Stimulated activated CD8-positive, alpha-beta memory T cell treated with anti-CD3 and anti-CD28 coated beads, Interleukin-2, amount 100 ng/mL, for 1 hour (primary cell): ENCODE measurements around the gene HACE1.
A peak's percentile ranks its signal among the peaks of the same experiment; 100 is the strongest.
"Not testable (repeated sequence)": the region's sequence is repeated elsewhere in the genome, so short reads cannot be mapped to it uniquely, and the experiment has no call there.

Experiments used
- DNase-seq, 2 donors: peaks; one replicate each; pipeline ENCODE4 v3.0.0-alpha.2; 2020; ENCODE audit warnings: low read depth in 2 of 2

HACE1 gene, protein sequence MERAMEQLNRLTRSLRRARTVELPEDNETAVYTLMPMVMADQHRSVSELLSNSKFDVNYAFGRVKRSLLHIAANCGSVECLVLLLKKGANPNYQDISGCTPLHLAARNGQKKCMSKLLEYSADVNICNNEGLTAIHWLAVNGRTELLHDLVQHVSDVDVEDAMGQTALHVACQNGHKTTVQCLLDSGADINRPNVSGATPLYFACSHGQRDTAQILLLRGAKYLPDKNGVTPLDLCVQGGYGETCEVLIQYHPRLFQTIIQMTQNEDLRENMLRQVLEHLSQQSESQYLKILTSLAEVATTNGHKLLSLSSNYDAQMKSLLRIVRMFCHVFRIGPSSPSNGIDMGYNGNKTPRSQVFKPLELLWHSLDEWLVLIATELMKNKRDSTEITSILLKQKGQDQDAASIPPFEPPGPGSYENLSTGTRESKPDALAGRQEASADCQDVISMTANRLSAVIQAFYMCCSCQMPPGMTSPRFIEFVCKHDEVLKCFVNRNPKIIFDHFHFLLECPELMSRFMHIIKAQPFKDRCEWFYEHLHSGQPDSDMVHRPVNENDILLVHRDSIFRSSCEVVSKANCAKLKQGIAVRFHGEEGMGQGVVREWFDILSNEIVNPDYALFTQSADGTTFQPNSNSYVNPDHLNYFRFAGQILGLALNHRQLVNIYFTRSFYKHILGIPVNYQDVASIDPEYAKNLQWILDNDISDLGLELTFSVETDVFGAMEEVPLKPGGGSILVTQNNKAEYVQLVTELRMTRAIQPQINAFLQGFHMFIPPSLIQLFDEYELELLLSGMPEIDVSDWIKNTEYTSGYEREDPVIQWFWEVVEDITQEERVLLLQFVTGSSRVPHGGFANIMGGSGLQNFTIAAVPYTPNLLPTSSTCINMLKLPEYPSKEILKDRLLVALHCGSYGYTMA

DNA sequence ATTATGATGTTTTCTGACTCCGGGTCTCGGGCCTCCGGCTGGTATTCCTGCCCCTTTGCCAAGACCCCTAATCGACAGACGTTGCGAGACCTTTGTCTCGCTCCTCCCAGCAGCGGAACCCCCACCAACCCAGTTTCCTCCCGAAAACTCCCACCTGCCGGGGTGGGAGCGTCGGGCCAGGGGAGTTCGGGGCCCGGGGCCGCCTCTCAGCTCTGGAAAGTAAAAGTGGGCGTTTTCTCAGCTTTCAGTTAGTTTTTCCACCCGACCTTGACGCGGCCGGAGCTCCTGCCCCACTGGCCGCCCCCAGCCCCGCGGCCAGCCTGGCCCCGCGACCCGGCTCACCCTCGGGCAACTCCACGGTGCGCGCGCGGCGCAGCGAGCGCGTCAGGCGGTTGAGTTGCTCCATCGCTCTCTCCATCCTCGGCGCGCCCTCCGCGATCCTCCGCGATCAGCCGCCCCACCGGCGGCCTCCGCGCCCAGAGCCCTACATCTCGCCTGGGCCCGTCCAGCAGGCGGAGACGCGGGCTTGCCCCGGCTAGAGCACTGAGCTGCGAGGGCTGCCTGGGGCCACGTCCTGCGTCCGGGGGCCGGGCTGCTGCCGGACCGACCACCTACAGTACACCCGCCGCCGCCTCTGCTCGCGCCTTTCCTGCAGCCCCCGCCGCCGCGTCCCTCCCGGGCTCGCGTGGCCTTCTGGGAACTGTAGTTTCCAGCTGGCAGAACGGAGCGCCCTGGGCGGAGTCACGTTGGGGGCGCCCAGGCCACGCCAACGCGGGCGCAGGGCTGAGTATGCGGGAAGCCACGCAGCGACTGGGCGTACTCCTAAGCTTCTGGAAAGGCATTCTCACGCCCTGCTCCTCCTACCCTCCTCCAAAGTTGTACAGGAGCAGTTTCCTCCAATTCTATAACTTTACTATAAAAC, at the start of gene HACE1:
Gene HACE1, minus strand, starts transcription at position 695 of the 922 bp plus-strand sequence. Its CDS starts 277 bp downstream, at position 418.
- DNase-seq = peak; percentile 74 to 77

DNA sequence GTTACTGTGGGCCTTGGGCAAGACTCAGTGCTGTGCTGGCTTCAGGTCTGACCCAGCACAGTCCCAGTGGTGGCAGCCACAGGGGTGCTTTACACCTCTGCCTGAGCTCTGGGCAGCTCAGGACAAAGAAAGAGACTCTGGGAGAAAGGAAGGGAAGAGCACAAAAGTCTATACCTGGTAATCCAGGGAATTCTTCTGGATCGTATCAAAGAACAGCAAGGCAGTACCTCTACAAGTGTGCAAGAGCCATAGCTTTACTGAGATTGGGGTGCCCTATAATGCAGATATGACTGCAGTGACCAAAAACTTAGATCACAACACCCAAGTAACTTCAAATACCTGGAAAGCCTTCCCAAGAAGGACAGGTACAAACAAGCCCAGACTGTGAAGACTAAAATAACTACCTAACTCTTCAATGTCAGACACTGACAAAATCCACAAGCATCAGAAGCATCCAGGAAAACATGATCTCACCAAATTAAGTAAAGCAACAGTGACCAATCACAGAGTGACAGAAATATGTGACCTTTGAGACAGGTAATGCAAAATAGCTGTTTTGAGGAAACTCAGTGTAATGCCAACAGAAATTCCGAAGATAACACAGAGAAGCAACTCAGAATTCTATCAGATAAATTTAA, 49.3 kb upstream of the HACE1 start:
- no peak for DNase-seq

DNA sequence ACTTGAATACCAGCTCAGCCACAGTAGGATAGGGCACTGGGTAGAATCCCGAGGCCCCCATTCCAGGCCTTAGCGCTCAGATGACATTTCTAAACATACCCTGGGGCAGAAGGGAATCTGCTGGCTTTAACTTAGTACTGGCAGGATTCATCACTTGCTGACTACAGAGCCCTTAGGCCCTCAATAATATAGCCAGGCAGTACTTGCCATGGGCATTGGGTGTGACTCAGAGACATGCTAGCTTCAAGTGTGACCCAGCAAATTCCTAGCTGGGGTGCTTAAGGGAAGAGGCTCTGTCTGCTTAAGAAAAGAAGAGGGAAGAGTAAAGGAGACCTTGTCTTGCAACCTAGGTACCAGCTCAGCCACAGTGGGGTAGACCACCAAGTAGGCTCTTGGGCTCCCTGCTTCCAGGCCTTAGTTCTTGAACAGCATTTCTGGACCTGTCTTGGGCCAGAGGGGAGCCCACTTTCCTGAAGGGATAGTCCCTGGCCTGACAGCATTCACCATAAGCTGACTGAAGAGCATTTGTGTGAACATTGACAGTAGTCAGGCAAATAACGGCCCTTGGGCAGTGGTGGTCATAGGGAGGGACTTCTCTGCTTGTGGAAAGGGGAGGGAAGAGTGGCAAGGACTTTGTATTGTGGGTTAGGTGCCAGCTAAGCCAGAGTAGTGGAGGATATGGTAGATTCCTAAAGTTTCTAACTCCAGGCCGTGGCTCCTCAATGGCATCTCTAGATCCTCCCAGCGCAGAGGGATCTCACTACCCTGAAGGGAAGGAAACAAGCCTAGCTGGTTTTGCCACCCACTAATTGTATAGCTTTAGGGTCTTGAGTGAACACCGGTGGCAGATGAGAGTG, 48.5 kb upstream of the HACE1 start:
- DNase-seq = no peak

DNA sequence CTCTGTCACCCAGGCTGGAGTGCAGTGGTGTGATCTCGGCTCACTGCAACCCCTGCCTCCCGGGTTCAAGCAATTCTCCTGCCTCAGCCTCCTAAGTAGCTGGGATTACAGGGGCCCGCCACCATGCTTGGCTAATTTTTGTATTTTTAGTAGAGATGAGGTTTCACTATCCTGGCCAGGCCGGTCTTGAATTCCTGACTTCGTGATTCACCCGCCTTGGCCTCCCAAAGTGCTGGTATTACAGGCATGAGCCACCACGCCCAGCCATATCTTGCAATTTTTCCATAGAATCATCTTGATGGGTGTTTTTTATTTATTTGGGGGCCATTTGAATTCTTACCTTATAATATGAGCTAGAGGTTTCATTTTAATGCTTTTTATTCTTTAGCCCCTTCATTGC, 39.2 kb upstream of the HACE1 start:
- not testable (repeated sequence) for DNase-seq

GRCh38 chr6:104896914-104897313, 37.2 kb upstream of the HACE1 start:
- DNase-seq = no peak

DNA sequence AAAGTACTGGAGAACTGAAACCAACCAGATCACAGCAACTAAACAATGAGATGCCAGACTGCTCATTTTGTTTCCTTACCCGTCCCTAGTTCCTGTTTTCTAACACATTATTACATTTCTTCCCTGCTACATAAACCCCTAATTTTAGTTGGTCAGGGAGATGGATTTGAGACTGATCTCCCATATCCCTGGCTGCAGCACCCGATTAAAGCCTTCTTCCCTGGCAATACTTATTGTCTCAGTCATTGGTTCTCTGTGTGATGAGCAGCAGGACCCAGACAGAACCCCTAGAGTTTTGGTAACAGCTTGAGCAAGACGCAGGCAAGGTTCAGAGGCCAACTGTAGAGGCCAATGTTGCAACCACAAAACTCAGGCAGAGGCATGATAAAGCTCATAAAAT, 28.3 kb upstream of the HACE1 start:
- DNase-seq = no peak

DNA sequence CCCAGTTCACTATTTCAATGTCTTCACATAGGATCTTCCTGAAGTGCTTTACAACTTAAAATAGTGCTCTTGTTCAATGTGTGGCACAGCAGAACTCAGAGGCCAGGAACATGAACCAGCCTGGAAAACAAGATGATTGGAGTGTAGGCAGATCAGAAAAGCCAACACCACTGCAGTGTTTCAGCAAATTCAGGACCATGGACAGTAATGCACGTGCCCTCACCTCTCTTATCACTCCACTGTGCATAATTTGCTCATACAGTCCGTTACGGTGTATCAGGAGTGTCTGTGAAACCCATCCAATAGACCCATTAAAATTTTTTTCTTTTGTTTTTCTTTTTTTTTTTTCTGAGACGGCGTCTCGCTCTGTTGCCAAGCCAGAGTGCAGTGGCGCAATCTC, 27.6 kb upstream of the HACE1 start:
- DNase-seq = no peak

- DNase-seq = no peak
These were observed 25.9 kb upstream of the HACE1 start for GRCh38 chr6:104885518-104886043.

GRCh38 chr6:104884867-104885517, 25.3 kb upstream of the HACE1 start:
- DNase-seq = no peak

DNA sequence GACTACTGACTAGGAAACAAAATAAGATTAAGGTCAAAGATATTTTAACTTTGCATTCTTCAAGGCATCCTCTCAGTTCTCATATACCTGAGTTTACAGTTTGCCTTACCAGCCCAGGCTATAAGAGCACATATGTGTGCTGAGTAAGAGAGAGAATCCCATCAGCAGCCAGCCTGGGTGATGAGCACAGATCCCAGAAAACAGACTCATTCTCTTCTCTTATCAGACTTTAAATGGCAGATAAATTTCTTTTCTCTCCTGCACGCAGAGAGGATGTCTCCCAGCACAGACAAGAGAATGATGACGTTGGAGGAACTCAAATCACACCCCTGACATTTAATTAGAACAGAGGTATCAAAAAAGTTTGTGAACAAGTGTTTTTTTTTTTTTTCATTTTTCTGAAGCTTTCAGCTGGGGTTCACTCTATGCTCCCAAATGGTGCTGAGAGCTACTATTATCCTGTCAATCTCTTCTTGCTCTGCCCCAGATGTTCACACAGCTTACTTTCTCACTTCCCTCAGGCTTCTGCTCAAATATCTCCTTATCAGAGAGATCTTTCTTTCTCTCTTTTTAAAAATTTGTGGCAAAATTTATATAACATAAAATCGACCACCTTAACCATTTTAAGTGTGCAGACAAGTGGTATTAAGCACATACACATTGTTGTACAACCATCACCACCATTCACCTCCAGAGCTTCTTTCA, 22.4 kb upstream of the HACE1 start:
- no peak for DNase-seq

DNA sequence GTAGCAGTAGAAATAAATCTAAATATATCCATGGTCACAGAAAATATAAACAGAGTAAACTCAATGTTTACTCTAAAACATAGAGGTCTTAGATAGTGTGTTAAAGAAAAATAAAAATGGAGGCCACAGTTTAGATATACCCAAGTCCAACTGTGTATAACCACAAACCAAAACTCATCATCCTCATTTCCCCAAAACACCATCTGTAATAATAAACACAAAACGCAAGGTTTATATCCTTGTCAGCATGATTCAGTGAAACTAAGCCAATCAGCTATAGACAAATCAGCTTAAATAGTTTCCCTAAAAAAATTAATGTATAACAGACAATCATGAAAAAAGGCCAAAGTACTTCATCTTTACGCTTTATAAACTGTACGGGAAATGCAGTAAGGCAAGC, 2.7 kb upstream of the HACE1 start:
- no peak for DNase-seq

DNA sequence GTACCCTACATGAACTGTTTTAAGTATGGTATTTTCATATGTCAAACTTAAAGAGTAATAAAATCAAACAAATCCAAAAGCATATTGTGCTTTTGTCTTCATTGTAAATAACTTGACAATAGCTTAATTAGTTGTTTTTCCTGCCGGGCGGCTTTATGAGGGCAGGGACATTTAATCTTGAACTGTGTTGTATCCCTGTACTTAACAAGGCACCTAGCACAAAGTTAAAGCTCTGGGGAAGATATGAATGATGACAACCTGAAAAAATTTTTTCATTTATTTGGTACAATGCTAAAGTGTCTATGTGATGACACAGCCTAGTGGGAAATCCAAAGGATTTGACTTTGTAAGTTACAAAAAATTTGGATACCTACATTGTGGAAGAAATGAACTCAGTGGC, 502 bp upstream of the HACE1 start:
- no peak for DNase-seq

DNA sequence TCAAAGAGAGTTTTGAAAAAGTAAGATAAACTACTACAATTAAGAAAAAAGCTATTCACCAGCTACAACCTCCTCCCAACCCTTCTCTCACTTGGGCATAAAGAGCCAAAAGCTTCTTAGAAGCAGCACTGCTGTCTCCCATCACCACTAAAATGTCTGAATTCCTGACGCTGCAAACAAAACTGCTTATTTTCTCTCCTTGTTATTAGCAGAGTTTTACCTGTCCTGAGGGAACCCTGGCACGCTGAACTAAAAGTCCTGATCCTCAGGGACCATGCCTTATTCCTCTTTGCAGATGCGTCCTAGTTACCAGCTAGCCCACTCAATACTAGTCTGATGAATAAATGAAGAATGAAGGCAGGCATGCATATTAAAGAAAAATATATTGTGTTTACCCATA, 1.1 kb downstream of the HACE1 start:
- DNase-seq = no peak

DNA sequence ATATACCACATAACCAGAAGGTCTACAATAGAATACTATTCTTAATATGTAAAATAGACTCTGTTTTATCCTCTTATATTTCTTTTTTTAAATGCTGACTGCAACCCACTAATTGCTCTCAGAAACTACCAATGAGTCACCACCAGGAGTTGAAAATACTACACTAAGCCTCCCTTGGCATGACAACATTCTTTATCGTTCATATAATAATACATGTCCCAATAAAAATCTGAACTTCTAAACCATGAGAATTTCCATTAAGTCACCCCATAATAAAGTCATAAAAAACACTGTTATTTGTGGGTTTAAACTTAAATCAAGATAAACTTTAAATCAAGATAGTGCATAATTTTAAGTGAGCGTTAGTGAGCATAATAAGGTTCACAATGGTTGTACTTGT, 4.2 kb downstream of the HACE1 start:
- no peak for DNase-seq

DNA sequence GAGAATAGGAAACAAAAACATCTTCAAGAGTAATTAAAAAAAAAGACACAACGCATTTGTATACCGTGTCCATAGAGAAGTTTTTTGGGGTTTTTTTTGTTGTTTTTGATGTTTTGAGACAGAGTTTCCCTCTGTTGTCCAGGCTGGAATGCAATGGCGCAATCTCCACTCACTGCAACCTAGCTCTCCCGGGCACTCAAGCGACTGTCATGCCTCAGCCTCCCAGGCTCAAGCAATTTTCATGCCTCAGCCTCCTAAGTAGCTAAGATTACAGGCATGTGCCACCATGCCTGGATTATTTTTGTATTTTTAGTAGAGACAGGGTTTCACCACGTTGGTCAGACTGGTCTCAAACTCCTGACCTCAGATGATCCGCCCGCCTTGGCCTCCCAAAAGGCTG, 12.0 kb downstream of the HACE1 start:
- DNase-seq = not testable (repeated sequence)

- DNase-seq = no peak
These were observed 16.5 kb downstream of the HACE1 start for GRCh38 chr6:104843229-104843628.

GRCh38 chr6:104837158-104837557, 22.6 kb downstream of the HACE1 start:
- DNase-seq = no peak

GRCh38 chr6:104836479-104837020, 23.2 kb downstream of the HACE1 start:
- not testable (repeated sequence) for DNase-seq

DNA sequence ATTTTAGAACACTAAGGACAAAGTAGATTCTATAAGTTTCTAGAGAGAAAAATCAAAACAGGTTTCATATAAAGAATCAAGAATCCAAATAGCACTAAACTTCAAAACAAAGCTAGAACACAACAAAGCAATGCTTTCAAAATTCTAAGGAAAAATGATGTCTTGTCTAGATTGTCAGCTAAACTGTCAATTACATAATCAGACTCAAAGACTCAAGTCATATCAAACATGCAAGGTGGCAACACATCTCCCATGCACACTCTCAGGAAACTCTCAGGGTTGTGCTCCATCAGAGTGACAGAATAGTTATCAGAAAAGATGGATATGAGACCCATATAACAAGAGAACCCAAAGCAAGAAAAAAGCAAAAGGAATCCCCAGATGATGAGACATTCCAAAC, 23.9 kb downstream of the HACE1 start:
- DNase-seq = no peak
